GM19324 (cell line): ENCODE results near the gene MBLAC1.
A peak's percentile ranks its signal among the peaks of the same experiment; 100 is the strongest.

Experiments used
- ATAC-seq: cut with Tn5 transposase; IDR thresholded peaks from one replicate; pipeline ENCODE4 v1.9.1; 2021; ENCODE audit warnings: mild to moderate bottlenecking, moderate library complexity; ENCODE audit not compliant: unreplicated experiment, low FRiP score

Gene MBLAC1

DNA sequence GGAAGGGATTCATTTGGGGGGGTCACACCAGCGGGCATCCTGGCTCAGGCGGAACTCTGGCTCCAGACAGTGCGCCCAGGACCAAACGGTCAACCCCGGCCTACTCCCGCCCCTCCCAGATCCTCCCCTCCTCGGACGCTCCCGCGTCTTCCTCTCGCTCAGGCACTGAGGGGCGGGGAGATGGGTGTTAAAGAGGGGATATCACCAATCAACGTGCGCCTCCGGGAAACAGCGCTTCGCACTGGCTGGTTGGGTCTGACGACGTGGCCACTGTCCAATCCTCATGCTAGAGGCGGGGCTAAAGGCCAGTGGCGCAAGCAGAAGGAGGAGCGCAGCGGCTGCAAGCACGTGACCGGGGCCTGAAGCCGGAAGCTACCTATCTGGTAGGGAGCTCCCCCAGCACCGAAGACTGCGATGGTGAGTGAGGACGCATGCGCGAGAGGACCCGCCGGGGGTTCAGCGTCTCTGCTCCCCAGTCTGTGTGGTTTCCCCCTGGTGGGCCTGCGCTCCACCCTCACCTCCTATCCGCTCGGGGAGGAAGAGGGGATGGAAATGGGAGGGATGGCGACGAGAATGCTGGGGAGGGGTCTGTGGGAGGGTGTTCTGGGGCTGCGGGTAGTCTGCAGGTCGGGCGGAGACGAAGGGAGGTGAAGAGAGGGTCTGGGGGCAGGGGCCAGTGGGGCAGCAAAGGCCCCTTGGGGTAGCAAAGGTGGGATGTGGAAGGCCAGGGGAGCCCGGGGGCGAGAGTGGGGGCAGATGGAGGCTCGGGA, 22.0 kb downstream of the MBLAC1 start, which contains the start of gene LAMTOR4:
Gene LAMTOR4, plus strand, starts transcription at position 360 of the 770 bp plus-strand sequence. Its CDS starts 55 bp downstream, at position 415.
- peak; percentile 99 for ATAC-seq

DNA sequence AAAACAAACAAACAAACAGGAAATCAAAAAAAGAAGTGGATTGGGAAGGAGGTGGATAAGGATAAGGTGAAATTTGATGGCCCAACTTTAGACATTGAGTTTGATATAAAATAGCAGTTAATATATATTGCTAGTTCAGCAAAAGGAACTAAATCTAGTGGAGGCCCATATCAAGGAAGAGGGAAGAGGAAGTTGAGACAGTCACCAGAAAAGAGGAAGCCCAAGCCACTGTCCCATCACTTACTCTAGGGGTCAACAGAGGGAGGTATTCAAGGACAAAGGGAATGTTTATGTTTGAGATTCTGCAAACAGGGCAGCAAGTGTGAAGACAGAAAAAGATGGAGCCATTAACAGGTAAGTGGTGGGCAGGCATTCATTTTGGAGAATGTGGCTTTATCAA, 25.6 kb downstream of the MBLAC1 start:
- ATAC-seq = no peak

GRCh38 chr7:100152937-100153666, 26.3 kb downstream of the MBLAC1 start:
- no peak for ATAC-seq

GRCh38 chr7:100153708-100154535, 27.2 kb downstream of the MBLAC1 start:
- no peak for ATAC-seq

GRCh38 chr7:100154651-100155491, 28.1 kb downstream of the MBLAC1 start:
- ATAC-seq = no peak

GRCh38 chr7:100155553-100156317, 29.0 kb downstream of the MBLAC1 start:
- no peak for ATAC-seq

DNA sequence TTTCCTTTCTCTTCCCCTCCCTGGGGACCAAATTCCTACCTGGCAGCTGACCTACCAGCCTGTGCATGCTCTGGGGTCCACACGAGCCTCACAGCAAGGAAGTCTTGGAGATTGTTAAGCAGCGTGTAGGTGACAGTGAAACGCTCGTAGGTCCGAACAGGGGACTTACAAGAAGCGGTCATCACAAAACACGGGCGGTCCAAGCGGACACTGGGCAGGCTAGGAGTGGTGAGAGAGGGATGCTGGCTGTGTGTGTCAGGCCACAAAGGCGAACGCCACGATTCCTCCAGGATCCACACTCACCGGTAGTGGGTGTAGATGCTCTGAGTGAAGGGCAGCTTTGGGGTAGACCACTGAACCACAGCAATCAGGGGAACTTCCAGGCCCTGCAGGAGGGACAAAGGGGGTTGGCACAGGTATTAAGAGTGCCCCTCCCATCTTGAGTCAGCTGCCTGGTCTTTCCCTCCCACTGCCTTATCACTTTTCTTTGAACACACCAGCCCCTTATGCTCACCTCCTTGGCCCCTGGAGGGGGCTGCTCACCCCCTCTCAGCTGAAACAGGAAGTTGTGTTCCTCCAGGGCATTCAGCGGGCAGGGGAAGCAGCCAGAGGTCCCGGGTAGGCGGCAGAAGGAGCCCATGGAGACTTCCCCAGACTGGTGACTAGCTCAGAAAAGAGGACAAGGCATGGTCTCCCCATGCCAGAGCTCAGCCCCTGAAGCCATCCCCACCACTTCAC, 29.7 kb downstream of the MBLAC1 start:
- no peak for ATAC-seq

GRCh38 chr7:100157069-100157333, 30.2 kb downstream of the MBLAC1 start:
- no peak for ATAC-seq

DNA sequence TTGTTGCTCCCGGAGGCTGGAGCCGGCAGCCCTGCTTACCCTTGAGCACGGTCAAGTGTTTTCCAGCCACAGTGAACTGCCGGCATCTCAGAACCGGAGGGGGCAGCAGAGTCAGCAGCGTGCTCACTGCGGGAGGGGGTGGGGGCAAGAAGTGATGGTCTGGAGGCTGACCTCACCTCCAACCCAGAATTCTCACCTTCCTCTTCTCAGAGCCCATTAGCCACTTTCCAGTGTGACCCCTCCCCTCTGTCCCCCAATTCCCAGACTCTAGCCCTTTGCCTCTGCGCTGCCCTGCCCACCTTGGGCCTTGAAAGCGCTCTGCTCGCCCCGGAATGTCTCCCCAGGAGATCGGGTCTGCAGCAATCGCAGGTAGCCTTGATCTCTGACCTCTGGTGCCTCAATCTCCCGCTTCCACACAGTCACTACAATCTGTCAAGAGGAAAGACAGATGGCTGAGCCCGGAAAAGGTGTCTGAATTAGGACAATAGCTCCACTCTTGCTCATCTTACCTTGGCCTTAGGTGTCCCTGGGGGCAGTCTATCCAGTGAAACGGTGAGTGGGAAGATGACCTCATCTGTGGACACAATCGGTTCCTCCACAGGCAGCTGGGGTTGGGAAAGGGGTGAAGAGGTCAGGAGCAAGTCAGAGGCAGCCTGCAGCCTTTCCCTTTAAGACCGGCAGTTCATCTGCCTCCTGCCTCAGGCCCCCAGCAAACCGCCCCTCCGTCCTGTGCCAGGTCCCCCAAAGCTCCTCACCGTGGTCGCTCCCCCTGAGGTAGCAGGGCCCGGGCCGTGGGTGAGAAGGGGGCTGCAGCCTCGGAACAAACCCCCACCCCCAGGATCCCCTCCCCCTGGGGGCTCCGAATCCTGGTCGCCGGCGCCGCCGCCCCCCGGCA, 30.8 kb downstream of the MBLAC1 start:
- no peak for ATAC-seq

DNA sequence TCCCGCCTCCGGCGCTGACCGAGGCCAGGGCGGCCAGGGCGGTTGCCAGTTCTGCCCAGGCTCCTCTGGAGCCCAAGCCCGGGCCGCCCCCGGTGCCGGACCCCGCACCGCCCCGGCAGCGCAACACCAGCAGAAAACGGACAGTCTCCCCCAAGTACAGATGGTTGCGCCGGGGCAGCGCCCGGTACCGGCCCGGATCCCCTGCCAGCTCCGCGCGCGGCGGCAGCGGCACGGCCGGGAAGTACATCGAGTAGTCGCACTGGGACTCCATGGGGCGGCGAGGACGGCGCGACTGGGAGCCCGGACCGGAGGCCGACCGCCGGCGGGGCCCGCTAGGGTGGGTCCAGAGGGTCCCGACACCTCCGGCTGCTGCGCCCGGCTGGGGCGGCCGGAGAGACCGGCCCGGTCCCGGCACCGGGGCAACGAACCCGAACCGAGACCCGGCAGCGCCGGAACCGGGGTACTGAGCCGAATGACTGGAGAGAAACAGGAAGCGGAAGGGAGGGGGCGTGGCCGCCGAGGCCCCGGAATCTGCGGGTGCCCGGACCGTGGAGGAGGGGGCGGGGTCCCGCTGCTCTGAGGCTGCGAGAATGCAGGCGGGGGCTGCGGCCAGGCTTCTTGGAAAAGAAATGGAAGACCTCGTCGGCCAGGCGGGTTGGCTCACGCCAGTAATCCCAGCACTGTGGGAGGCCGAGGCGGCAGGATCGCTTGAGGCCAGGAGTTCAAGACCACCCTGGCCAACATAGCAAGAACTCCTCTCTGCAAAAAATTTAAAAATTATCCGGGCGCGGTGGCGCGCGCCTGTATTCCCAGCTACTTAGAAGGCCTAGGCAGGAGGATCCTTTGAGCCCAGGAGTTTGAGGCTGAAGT, 31.7 kb downstream of the MBLAC1 start, which contains the start of gene TRAPPC14:
Gene TRAPPC14, minus strand, starts transcription at position 495 of the 870 bp plus-strand sequence. Its CDS starts 224 bp downstream, at position 271.
- peak; percentile 78 for ATAC-seq

- ATAC-seq = no peak
These were observed 32.4 kb downstream of the MBLAC1 start for GRCh38 chr7:100159099-100159623.

- ATAC-seq = no peak
These were observed 33.3 kb downstream of the MBLAC1 start for GRCh38 chr7:100160067-100160466.

DNA sequence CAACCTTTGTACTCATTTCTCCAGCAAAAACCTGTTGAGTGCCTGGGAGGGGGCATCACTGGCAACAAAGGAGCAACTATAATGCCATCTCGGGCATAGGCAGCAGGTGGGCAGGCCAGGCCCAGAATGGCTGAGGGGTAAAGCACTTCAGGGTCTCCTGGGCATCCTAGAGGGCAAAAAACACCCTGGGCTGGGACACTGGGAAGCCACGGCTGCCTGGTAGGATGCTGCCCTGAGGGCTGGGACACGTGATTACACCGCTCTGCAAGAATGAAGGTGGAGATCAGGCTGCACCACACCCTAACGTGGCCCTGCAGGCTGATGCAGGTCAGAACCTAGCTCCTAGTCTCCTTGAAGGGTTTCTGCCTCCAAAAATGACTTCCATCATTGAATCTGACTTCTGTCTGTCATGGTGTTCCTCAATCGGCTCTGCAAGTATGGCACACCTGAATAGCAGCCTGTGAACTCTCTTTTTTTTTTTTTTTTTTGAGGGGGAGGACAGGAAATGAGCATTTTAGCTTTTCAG, 36.3 kb downstream of the MBLAC1 start:
- ATAC-seq = no peak

- ATAC-seq = no peak
These were observed 37.1 kb downstream of the MBLAC1 start for GRCh38 chr7:100163871-100164270.

- no peak for ATAC-seq
These were observed 39.7 kb downstream of the MBLAC1 start for GRCh38 chr7:100166317-100166940.
